Activated naive CD4-positive, alpha-beta T cell treated with anti-CD3 and anti-CD28 coated beads, Interleukin-2, amount 50 U/mL, for 72 hours (primary cell): Measurements from ENCODE around the gene RPS21. TPM values are rescaled to one million over a fixed set of nuclear protein-coding genes. Genes with fewer than 3 reads are reported as not detected.

Source experiments
- ATAC-seq, 2 donors: fragments of 150-1000 bp; cut with Tn5 transposase; 2 replicates each; pipeline ENCODE4 v1.10.0; 2021; ENCODE audit warnings: mild to moderate bottlenecking in 2 of 2, moderate library complexity in 2 of 2
- DNase-seq, 2 donors: peaks; one replicate each; pipeline ENCODE4 v3.0.0; 2021 to 2022; ENCODE audit warnings: low spot score in 2 of 2
- H3K27ac Mint-ChIP-seq, 2 donors: one replicate each; pipeline ENCODE4 v1.8.0; 2022; ENCODE audit warnings: mild to moderate bottlenecking in 2 of 2, mixed read lengths in 2 of 2
- H3K36me3 Mint-ChIP-seq, 2 donors: one replicate each; pipeline ENCODE4 v1.8.0; 2022; ENCODE audit warnings: mixed read lengths in 2 of 2
- H3K9me3 Mint-ChIP-seq, 2 donors: one replicate each; pipeline ENCODE4 v1.8.0; 2022; ENCODE audit warnings: mixed read lengths in 2 of 2
- total RNA-seq, 2 donors: library from RNA; stranded (reverse); gene quantifications; one replicate each; pipeline ENCODE4 v1.2.3, GENCODE V29; 2022

RPS21 gene
- total RNA-seq, 2 donors from 2014 or later, result 2,243 to 2,653 TPM

DNA sequence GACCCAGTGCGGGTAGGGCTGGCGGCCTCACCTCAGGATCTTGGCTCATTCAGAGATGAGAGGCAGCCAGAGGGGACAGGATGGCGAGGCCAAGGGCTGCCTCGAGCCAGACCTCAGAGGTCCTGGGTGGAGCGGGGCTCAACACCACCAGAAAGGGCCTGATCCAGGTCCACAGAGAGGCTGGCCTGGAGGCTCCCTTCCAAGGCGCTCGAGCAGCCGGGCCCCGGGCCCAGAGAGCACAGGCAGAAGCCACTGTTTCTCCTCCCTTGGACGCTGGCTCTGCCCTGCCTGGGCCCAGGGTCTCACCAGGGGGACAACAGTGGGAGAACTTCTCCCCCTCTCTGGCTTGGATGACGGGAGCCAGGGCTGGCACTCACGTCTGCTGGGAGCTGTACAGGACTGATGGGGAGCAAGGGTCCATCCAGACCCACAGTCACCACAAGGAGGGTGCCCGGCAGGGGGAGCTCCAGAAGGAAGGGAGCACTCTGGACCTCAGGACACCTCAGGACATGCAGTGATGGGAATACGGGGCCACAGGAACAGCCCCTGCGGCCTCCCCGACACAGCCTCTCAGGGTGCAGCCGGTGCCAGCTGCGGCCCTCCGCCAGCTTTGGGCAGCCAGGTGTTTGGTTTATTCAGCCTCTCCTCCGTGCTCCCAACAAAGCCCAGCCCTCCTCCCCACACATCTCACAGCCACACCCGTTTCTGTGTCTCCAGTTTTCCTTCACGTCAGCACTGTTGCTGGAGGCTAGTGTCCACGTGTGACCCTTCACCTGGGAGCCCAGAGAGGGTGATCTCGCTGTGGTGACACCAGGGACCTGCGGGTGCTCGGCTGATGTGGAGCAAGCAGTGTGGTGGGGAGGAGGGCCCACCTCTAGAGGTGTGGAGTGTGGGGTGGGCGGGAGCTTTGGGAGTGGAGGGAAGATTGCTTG is 8.7 kb downstream of the RPS21 start:
- Mint-ChIP-seq H3K36me3 (peaks cover 0 to 8% of the 10 kb centered on the region in 2 donors), H3K27ac (no peak overlapping the region), H3K9me3 (peaks cover 0 to 5% of the 10 kb centered on the region in 2 donors)
- ATAC-seq, result peak in 1 of 2 donors; percentile 4
- no peak for DNase-seq

DNA sequence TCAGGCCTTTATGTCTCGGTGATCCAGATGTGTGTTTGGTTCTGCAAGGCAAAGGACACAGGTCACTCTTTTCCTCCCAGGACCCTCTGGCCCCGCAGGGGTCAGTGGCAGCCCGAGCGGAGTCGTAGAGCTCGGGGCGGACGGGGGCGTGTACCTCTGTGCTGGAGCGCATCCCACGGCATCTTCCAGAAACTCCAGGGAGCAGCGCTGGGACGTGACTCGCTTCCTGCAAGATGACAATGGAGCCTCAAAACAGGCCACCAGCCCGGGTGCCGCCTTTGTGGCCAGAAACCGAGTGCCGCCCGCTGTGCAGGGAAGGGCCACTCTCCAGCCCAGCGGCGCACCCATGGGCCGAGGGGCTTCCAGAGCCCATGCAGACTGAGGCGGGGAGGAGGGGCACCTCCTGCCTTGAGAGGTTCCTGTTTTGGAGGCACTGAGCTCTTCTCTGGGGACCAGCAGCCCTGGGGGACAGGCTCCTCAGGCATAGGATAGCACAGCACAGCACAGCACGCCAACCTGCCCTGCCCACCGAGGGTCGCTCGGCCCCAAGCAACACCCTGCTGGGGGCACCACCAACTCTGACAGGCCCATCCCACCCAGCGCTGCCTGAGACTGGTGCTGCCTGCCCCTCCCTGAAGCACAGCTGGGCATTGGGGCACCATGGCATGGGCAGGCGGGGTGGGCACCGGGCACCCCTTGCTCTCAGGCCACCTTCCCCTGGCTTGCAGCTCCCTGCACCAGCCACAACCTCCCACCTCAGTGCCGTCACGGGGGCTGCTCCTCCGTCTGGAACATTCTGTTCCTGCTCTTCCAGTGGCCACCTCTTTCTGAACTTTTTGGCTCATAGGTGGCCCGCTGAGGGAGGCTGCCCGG is 9.7 kb downstream of the RPS21 start:
- DNase-seq (no peak), ATAC-seq (no peak)
- peaks cover 0 to 8% of the 10 kb centered on the region in 2 donors for H3K36me3 Mint-ChIP-seq
- peaks cover 0 to 5% of the 10 kb centered on the region in 2 donors for H3K9me3 Mint-ChIP-seq
- no peak overlapping the region for H3K27ac Mint-ChIP-seq

DNA sequence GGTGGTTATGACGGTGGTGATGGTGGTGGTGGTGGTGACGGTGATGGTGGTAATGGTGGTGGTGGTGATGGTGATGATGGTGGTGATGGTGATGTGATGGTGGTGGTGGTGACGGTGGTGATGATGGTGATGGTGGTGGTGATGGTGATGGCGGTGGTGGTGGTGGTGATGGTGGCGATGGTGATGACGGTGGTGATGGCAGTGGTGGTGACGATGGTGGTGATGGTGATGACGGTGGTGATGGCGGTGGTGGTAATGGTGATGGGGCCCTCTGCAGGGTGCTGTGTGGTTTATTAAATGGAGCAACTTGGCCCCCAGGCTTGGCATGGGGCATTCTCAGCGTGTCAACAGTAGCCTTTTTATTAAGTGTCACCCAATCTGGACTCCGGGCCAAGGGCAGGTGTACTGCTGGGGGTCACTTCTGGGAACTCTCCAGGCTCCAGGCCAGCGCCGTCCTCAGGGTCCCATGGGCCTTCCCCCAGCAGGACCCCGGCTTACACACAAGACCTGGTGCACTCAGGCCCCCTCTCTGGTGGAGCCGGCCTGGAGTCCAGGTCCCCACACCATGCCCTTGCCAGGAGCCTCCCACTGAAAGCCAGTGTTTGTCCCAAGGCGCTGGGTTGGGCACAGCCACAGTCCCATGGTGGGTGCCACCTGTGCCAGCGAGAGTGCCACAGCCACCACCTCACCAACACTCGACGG is 11.4 kb downstream of the RPS21 start:
- no peak overlapping the region for H3K27ac Mint-ChIP-seq
- peaks cover 0 to 8% of the 10 kb centered on the region in 2 donors for H3K36me3 Mint-ChIP-seq
- no peak for DNase-seq
- ATAC-seq, result no peak
- peaks cover 0 to 5% of the 10 kb centered on the region in 2 donors for H3K9me3 Mint-ChIP-seq

DNA sequence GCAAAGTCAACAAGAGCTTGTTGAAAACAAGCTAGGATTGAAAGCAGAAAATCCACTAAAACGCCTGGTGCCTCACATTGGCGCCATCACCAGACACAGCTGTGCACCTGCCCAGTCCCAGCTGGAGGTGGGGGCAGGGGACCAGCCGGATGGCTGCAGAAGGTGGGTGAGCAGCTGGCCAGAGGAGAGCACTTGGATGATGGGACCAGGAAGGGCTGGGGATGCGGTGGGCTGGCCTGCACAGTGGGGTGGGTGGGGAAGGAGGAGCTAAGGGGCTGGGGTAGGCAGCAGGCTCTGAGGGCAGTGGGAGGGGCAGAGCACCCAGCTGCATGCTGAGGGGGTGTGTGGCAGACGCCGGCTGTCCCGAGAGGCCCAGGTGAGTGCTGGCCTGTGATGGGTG is 13.1 kb downstream of the RPS21 start:
- peaks cover 0 to 8% of the 10 kb centered on the region in 2 donors for H3K36me3 Mint-ChIP-seq
- DNase-seq (no peak), ATAC-seq (no peak)
- peaks cover 0 to 5% of the 10 kb centered on the region in 2 donors for H3K9me3 Mint-ChIP-seq
- no peak overlapping the region for H3K27ac Mint-ChIP-seq

DNA sequence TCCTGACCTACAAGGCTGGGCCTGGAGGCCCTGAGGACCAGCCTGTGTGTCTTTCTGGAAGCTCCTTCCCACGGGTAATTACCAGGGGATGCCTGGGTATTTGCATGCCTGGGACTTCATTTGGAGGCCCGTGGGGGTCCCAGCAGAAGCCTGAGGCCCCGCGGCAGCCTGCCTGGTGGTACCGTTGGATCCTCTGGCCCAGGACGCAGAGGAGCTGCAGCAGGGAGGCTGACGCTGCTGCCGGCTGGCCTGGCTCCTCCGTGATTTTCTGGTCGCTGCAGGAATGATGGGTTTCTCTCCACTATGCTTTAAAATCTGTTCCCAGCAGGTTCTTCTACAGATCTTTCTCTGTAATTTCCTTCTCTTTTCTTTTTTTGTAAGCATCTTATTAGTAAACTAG is 13.6 kb downstream of the RPS21 start:
- peaks cover 0 to 5% of the 10 kb centered on the region in 2 donors for H3K9me3 Mint-ChIP-seq
- H3K27ac Mint-ChIP-seq, result peak overlapping the region in 1 of 2 donors; percentile 18
- no peak for ATAC-seq
- peaks cover 0 to 8% of the 10 kb centered on the region in 2 donors for H3K36me3 Mint-ChIP-seq
- DNase-seq, result no peak

DNA sequence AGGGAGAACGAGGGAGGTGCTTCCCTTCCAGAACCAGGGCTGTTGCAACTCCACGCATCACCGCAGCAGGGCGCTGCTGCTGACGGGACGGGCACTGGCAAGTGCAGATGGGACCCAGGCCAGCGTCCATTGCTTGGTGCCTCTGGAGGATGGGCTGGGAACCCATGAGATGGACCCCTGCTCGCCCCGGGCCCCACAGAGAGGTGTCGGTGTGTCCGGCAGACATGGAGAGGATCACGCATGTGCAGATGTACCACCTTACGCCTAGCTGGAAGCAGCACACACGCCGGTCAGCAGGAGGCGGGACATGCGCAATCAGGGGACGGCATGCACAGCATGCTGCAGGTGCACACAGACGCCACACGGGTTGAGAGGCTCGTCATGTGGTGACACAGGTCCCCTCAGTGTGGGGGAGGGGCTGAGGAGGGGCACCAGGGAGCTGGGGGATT is 14.5 kb downstream of the RPS21 start:
- ATAC-seq (no peak), DNase-seq (no peak)
- peaks cover 0 to 5% of the 10 kb centered on the region in 2 donors for H3K9me3 Mint-ChIP-seq
- peak overlapping the region in 1 of 2 donors; percentile 18 for H3K27ac Mint-ChIP-seq
- peaks cover 0 to 8% of the 10 kb centered on the region in 2 donors for H3K36me3 Mint-ChIP-seq

DNA sequence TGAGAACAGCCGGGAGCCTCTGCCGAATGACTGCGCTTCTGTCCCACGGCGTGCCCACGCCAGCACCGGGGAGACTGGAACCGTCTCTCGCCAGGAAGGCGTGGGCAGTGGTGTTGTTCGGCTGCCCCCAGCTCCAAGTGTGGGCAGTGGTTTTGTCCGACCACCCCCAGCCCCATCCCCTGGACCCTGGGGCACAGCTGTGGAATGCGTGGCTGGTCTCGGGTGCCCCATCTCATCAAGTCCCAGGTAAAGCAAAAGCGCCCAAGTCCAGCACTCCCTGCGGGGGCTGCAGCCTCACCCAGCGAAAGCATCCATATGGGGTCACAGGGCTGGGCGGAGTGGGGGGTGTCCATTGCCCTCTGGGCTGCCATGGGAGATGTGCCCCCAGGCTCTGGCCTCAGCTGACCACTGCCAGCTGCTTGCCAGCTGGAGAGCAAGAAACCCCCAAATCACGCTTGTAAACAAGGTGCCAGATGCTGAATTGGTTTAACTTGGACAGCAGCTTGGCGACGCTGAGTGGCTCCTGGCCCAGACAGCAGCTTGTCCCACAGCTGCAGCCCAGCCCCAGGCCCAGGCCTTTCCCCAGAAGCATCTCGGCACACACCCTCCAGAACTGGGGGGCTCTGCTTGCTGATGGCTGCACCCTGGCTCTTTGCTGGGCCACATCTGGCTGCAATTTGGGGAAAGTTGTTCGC is 15.7 kb downstream of the RPS21 start:
- H3K36me3 Mint-ChIP-seq, result peaks cover 0 to 2% of the 10 kb centered on the region in 2 donors
- ATAC-seq, result no peak
- peaks cover 0 to 5% of the 10 kb centered on the region in 2 donors for H3K9me3 Mint-ChIP-seq

DNA sequence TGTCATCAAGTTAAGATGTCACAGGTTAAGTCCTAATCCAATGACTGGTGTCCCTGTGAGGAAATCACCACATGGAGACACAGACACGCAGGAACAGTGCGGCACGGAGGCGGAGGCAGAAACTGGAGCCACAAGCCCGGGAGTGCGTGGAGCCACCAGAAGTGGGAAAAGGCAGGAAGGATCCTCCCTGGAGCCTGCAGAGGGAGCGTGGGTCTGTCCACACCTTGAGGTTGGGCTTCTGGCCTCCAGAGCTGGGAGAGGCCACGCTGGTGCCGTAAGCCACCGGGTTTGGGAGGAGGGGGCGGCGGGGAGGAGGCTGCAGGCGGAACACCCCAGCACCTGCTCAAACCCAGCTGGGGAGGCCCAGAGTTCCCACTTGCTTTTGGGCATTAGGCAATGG is 16.4 kb downstream of the RPS21 start:
- H3K27ac Mint-ChIP-seq, result no peak overlapping the region
- ATAC-seq (no peak), DNase-seq (no peak)
- no peaks in the 10 kb centered on the region for H3K36me3 Mint-ChIP-seq
- H3K9me3 Mint-ChIP-seq, result no peaks in the 10 kb centered on the region

More for the DNA sequence above, 15.7 kb downstream of the RPS21 start:
- H3K27ac Mint-ChIP-seq, result no peak overlapping the region
- no peak for DNase-seq

DNA sequence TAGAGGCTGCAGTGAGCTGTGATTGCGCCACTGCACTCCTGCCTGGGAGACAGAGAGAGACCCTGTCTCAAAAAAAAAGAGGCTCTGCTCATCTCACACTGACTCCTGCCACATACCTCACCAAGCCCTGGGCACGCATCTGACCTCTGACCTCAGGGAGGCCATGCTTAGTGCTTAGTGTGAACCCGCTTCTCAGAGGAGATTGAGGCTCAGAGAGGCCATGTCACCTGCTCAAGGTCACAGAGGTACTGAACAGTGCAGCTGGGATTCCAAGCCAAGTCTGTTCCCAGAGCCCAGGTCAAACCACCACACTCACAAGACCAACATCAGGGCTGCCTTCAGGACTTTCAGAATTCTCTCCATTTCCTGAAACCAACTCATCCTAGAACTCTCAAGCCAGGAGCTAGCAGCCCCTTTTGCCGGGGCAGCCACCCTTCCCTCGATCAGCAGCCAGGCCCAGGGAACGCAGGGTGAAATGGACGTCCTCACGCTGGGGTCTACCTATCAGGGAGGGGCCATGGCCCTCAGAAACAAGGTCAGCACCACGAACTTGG is 17.3 kb downstream of the RPS21 start:
- ATAC-seq, result no peak
- Mint-ChIP-seq H3K36me3 (no peaks in the 10 kb centered on the region), H3K27ac (no peak overlapping the region), H3K9me3 (no peaks in the 10 kb centered on the region)
- no peak for DNase-seq

DNA sequence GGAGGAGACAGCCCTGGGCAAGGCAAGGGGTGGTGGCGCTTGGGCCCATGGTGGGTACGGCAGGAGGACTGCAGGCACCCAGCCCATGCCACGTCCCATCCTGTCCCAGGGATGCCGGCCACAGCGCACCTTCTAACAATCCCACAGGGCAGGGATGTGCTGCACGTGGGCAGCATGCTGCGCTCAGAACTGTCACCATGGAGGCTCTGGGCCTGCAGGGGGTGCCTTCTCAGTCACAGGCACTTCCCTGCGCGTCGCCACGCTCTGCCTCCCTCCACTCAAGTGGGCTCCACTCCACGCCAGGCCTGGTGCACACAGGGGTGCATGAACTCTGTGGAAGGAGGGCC is 17.8 kb downstream of the RPS21 start:
- Mint-ChIP-seq H3K27ac (no peak overlapping the region), H3K36me3 (no peaks in the 10 kb centered on the region), H3K9me3 (no peaks in the 10 kb centered on the region)
- DNase-seq (no peak), ATAC-seq (no peak)

DNA sequence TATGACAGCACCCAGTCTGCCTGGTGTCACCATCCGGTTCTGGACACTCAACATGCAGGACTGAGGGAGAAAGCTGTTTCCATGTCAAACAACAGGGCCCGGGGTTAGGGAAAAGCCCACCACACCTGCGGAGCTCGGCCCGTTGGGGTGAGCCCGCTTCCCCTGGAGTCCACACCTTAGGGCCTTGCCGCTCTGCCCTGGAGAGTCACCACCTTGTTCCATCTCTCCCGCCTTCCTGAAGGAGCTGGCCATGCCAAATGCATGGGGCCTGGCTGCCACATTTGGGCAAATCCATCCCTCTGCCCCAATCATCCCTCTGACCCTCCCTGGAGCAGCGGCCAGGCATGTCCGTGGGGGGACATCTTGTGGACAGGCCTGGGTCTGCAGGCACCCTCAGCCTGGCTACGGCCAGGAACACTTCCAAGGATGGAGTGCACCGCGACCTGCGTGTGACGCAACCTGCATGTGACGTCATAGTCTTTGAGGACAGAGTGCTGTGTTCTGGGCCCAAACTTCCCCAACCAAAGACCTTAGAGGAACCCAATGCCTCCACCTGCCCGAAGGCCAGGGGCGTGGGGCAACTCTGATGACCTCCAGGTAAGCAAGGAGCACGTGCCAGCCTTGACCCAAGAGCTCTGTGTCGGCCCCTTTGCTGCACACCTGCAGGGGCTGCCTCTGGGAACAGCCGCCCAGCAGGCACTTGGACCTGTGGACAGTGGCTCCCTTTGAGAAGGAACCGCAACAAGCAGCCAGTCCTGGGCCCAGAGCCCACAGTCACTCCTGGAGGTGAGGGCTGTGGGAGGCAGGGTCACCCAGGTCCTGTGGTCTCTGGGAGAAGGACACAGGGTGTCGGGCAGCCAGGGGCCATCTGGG is 18.4 kb downstream of the RPS21 start:
- Mint-ChIP-seq H3K9me3 (no peaks in the 10 kb centered on the region), H3K36me3 (no peaks in the 10 kb centered on the region), H3K27ac (peak overlapping the region; percentile 69 to 90)
- DNase-seq, result no peak
- ATAC-seq, result no peak

DNA sequence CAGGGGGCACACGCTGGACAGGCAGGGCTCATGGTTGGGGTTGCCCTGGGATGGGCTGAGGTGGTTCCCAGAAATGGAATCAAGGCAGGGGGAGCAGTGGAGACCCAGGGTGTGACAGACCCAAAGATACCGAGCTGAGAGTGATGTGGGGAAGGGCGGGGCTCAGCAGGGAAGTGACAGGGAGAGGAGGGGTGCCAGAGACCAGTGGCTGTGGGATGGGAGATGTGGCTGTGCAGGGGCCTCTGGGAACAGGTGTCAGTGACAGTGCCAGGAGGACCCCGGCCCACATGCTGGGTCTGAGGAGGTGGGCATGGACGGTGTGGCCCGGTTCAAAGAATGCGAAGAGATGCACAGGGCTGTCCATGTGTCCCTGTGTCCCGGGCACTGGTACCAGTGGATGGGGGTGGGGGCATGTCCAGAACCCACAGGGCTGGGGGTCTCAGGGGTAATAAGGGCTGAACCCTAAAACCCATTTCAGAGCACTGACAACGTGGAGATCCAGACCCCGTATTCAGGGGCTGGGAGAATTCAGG is 19.1 kb downstream of the RPS21 start:
- DNase-seq (no peak), ATAC-seq (no peak)
- Mint-ChIP-seq H3K36me3 (no peaks in the 10 kb centered on the region), H3K9me3 (no peaks in the 10 kb centered on the region), H3K27ac (peak overlapping the region; percentile 69 to 90)

DNA sequence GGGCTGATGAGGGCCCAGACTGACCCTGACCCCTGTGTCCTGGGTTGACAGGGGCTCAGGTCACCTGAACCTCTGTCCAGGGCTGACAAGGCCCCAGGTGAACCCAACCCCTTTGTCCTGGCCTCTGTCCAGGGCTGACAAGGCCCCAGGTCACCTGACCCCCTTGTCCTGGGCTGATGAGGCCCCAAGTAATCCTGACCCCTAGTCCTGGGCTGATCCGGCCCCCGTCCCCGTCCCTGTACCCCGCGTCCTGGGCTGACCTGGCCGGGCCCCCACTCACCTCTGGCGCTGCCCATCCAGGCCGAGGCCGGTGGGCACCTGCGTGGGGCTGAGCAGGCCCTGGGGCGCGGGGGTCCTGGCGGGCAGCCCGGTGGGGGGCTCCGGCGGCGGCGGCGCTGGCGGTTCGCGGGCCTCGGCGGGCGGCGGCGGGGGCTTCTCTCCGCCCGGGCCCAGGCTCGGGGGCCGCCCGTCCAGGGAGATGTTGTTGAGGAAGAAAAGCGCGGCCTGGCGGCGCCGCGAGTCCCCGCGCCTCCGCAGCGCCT is 19.8 kb downstream of the RPS21 start:
- DNase-seq (no peak), ATAC-seq (peak in 1 of 2 donors; percentile 13)
- Mint-ChIP-seq H3K9me3 (no peaks in the 10 kb centered on the region), H3K27ac (peak overlapping the region in 1 of 2 donors; percentile 69), H3K36me3 (no peaks in the 10 kb centered on the region)

DNA sequence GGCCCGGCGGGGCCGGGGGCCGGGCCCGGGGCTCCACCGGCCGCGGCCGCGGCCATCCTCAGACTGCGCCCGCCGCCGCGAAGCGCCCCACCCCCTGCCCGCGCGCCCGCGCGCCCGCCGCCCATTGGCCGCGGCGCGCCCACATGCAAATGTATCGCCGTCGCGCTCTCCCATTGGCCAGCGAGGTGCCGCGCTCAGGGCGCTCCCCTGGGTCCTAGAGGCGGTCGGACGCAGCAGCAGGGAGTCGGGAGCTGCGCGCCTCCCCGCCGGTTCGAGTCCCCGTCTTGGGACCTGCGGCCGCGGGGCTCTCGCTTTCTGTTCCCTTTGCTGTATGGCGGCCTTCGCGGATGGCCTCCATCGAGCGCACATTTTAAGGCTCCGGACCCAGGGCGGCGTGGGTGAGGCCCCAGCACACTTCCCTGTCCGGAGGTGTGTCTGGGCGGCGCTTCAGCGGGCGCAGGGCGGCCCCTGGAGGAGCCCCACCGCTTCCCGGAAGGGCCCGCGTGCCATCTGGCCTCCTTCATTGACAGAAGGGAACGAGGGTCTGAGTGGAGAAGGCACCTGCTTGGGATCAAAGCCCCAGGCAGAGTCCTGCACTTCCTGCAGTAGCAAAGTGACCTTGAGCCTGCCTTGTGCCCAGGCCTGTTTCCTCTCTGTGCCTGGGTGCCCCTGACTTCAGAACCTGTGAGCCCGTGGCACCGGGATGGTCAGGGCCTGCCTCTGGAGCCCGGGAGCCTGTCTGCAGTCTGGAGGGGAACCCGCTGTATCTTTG is 20.5 kb downstream of the RPS21 start, which contains the start of gene CABLES2:
CABLES2 (minus strand) TSS at position 65 of the 772 bp plus-strand sequence; CDS start at position 56, 9 bp downstream.
- DNase-seq, result peak; percentile 93 to 94
- Mint-ChIP-seq H3K27ac (peak within 1 kb of the TSS; percentile 80 to 90), H3K36me3 (no peaks in the 10 kb centered on the region), H3K9me3 (no peaks in the 10 kb centered on the region)
- peak; percentile 94 to 96 for ATAC-seq
